ENCODE measurements around the gene ADGRG6.

DNA sequence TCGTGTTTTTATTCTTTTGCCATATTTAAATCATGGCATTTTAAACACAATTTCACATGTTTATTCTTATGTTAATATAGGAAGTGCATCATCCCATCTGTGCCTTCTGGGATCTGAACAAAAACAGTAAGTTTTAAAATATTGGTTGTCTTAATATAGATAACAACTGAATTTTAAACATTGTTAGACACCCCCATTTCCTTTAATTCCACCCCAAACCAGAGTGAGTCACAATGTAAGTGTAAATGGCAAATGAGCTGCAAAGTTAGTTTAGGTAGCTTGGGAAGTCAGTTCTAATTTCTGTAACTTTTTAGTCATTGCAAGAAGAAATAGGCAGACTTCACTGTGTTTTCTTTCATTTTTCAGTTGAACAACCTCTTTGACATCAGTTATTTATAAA is 108.0 kb downstream of the ADGRG6 start:
- no peak for TF ChIP-seq ZNF274 (IDR thresholded peaks at IDR 0.05; ENCODE audit: low read depth, low read length)
- TF ChIP-seq YY1 (IDR thresholded peaks at IDR 0.05; ENCODE audit: insufficient read depth, insufficient read length): no peak
- TF ChIP-seq SUZ12 (IDR thresholded peaks at IDR 0.05; ENCODE audit: extremely low read depth, insufficient read depth, insufficient read length): no peak

Measured in NT2/D1 (cell line).